Body of pancreas (tissue), 4 donors: ENCODE results near the gene BAIAP2L1. TPM values are rescaled to one million over a fixed set of nuclear protein-coding genes. Genes with fewer than 3 reads are reported as not detected.
A peak's percentile ranks its signal among the peaks of the same experiment; 100 is the strongest.

Experiments
- ATAC-seq: fragments of 150-250 bp; one replicate; pipeline ENCODE4 v1.9.1; 2016
- DNase-seq, 4 donors: peaks; one replicate each; pipeline ENCODE4 v3.0.0-alpha.2; 2019
- H3K27ac ChIP-seq, 4 donors: fragments of 200-600 bp; sonication (generic); 1 replicate in 3 of 4; 2 replicates in 1 of 4; pipeline versions ENCODE4 v1.5.1 to v1.6.1; 2016 to 2019; ENCODE audit warnings: mild to moderate bottlenecking in 1 of 4, mixed read lengths in 1 of 4, moderate library complexity in 1 of 4
- H3K27me3 ChIP-seq, 2 donors: fragments of 200-600 bp; sonication (generic); one replicate each; pipeline ENCODE4 v1.6.0; 2016; ENCODE audit warnings: mild to moderate bottlenecking in 1 of 2
- H3K36me3 ChIP-seq, 2 donors: fragments of 200-600 bp; sonication (generic); replicated peaks in 1 of 2; 2 replicates each; pipeline ENCODE4 v1.5.1; 2016; ENCODE audit warnings: low read depth in 2 of 2; ENCODE audit not compliant: insufficient read depth in 1 of 2
- H3K4me1 ChIP-seq: fragments of 200-600 bp; sonication (generic); one replicate; pipeline ENCODE4 v1.6.0; 2016
- H3K4me3 ChIP-seq, 2 donors: fragments of 200-600 bp; sonication (generic); 1 replicate in 1 of 2; 2 replicates in 1 of 2; pipeline ENCODE4 v1.5.1; 2016 to 2019
- H3K9me3 ChIP-seq, 3 donors: fragments of 200-600 bp; sonication (generic); 1 replicate in 2 of 3; 2 replicates in 1 of 3; pipeline ENCODE4 v1.5.1; 2016
- POLR2A ChIP-seq, 3 donors: fragments of 450-650 bp; IDR thresholded peaks; one replicate each; pipeline ENCODE4 v1.6.1; 2016; ENCODE audit warnings: antibody characterized with exemption in 3 of 3, mild to moderate bottlenecking in 2 of 3
- WGBS, 2 donors: methylation state at CpG; one replicate each; pipeline ENCODE4 v1.1.5; 2017; 5-methylcytosine and 5-hydroxymethylcytosine counted together
- intact Hi-C: fragments of 100-400 bp; cut with DNase I; formaldehyde crosslinking; loops from one replicate; pipeline ENCODE4 v1.15.1; 2023
- total RNA-seq, 2 donors: library from RNA; depleted of rRNA; stranded (reverse); fragments of >200 nt; gene quantifications; one replicate each; pipeline ENCODE4 v1.1.0, GENCODE V29; 2016
- TF ChIP-seq, protein P1 (sequence below), 7 experiments: fragments of 450-650 bp in 4 of 7; fragments of 200-600 bp in 3 of 7; sonication (generic) in 3 of 7; IDR thresholded peaks; one replicate each; pipeline ENCODE4 v1.5.1; 2016 to 2019; ENCODE audit warnings: antibody characterized with exemption in 7 of 7

BAIAP2L1 gene
- total RNA-seq, 2 donors from 2014 or later: 15.8 to 23.1 TPM

- H3K4me1 ChIP-seq: peaks cover 9% of the 10 kb centered on the region
- TF ChIP-seq POLR2A (IDR thresholded peaks at IDR 0.05): no peak
- TF ChIP-seq, protein P1, sequence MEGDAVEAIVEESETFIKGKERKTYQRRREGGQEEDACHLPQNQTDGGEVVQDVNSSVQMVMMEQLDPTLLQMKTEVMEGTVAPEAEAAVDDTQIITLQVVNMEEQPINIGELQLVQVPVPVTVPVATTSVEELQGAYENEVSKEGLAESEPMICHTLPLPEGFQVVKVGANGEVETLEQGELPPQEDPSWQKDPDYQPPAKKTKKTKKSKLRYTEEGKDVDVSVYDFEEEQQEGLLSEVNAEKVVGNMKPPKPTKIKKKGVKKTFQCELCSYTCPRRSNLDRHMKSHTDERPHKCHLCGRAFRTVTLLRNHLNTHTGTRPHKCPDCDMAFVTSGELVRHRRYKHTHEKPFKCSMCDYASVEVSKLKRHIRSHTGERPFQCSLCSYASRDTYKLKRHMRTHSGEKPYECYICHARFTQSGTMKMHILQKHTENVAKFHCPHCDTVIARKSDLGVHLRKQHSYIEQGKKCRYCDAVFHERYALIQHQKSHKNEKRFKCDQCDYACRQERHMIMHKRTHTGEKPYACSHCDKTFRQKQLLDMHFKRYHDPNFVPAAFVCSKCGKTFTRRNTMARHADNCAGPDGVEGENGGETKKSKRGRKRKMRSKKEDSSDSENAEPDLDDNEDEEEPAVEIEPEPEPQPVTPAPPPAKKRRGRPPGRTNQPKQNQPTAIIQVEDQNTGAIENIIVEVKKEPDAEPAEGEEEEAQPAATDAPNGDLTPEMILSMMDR (IDR thresholded peaks at IDR 0.05): no peak
- WGBS, 2 donors: 82 to 86% methylated on average over 18 to 22 of the region's 22 CpGs
- no peaks in the 10 kb centered on the region for H3K27me3 ChIP-seq
- H3K9me3 ChIP-seq: no peaks in the 10 kb centered on the region
- no peaks in the 10 kb centered on the region for H3K36me3 ChIP-seq
- intact Hi-C loops: no loop called here
- DNase-seq (peak in 1 of 4 donors; percentile 30), ATAC-seq (peak; percentile 64)
- H3K4me3 ChIP-seq: no peak overlapping the region
- peak overlapping the region in 2 of 4 donors; percentile 26 to 36 for H3K27ac ChIP-seq
Observed at GRCh38 chr7:98354511-98355249, 46.2 kb downstream of the BAIAP2L1 start.

DNA sequence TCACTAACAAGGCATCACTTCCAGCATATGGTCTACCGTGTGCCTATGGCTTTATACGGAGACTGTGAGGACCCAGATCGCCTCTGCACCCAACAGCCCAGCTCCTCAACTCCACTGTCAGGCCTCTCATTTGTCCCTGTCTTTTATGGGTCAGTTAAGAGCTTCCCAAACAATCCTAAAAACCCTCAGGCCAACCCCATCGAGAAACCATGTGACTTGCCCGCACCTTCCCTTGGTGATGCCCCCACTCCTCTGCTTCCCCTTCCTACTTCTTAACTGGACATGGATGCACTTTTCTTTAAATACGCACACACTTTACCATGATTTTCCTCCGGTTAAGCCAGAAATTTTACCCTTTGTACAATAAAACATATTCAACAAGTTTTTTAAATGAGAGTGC, 46.8 kb downstream of the BAIAP2L1 start:
- intact Hi-C loops: no loop called here
- Histone ChIP-seq H3K36me3 (no peaks in the 10 kb centered on the region), H3K4me1 (peaks cover 9% of the 10 kb centered on the region), H3K9me3 (no peaks in the 10 kb centered on the region), H3K27me3 (no peaks in the 10 kb centered on the region), H3K27ac (peak overlapping the region in 1 of 4 donors; percentile 36), H3K4me3 (no peak overlapping the region)
- 91 to 94% methylated on average over 7 of the region's 7 CpGs for WGBS, 2 donors
- no peak for ATAC-seq
- TF ChIP-seq, protein P1 (IDR thresholded peaks at IDR 0.05): no peak
- TF ChIP-seq POLR2A (IDR thresholded peaks at IDR 0.05): no peak
- no peak for DNase-seq

- intact Hi-C loops: no loop called here
- TF ChIP-seq, protein P1 (IDR thresholded peaks at IDR 0.05): no peak
- TF ChIP-seq POLR2A (IDR thresholded peaks at IDR 0.05): no peak
- H3K27ac ChIP-seq: no peak overlapping the region
Observed at GRCh38 chr7:98352621-98353020, 48.3 kb downstream of the BAIAP2L1 start.

DNA sequence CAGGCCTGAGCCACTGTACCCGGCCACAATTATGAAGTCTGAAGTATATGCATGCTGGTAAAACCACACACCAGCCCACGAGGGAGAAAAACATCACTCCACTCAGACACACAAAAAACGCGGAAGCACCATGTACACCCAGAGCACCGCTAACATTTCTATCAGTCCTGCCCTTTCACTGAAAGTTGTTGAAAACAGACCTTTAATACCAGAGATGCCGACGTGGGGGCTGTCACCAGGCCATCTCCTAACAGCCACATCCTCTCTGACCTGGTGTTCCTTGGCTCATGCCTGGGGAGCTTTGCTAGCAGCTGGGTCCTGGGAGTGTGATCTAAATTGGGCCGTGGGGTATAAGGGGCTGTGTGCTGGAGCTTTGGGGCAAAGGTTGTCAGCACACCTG, 49.8 kb downstream of the BAIAP2L1 start:
- Histone ChIP-seq H3K9me3 (no peaks in the 10 kb centered on the region), H3K27ac (no peak overlapping the region), H3K36me3 (no peaks in the 10 kb centered on the region), H3K27me3 (no peaks in the 10 kb centered on the region), H3K4me3 (no peak overlapping the region), H3K4me1 (no peaks in the 10 kb centered on the region)
- TF ChIP-seq, protein P1 (IDR thresholded peaks at IDR 0.05): no peak
- TF ChIP-seq POLR2A (IDR thresholded peaks at IDR 0.05): no peak
- ATAC-seq (no peak), DNase-seq (no peak)
- WGBS, 2 donors: 90 to 99% methylated on average over 7 of the region's 8 CpGs
- intact Hi-C loops: no loop called here

More at GRCh38 chr7:98352621-98353020, 48.3 kb downstream of the BAIAP2L1 start:
- Histone ChIP-seq H3K4me1 (peaks cover 1% of the 10 kb centered on the region), H3K9me3 (no peaks in the 10 kb centered on the region), H3K36me3 (no peaks in the 10 kb centered on the region), H3K27me3 (no peaks in the 10 kb centered on the region), H3K4me3 (no peak overlapping the region)
- ATAC-seq (no peak), DNase-seq (no peak)
- WGBS, 2 donors: 69 to 79% methylated on average over 4 of the region's 4 CpGs
